Measurements from ENCODE around the gene KLHL1. TPM values are rescaled to one million over a fixed set of nuclear protein-coding genes. Genes with fewer than 3 reads are reported as not detected.

KLHL1 gene
- total and polyA plus RNA-seq, 4 donors: not detected

DNA sequence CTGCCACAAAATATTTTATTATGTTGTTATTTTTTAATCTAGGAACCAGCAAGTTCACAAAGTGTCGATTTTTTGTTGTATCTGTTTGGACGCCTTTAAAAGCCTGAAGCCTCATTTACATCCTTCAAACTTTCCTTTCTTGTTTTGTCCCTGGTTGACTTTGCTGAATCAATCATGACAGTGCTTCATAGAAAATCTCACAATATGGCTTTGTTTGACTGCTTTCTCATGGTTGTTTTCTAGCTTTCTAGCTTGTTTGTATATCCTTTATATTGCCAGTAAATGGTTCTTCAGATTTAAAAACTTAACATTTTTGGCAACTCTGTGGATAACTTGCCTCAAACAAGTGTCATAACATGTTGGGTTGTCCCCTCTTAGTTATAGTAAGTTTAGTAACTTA is 84.7 kb downstream of the KLHL1 start (continued):
- no peak for TF ChIP-seq CTCF (IDR thresholded peaks at IDR 0.05; ENCODE audit: low read depth, low read length, missing input control)

GRCh38 chr13:70022646-70023045 is 85.6 kb downstream of the KLHL1 start:
- Histone ChIP-seq H3K36me3 (ENCODE audit: control insufficient read depth in 4 of 4, insufficient read depth in 3 of 4, low read depth in 1 of 4, low read length in 3 of 4) (no peaks in the 10 kb centered on the region), H3K4me3 (ENCODE audit: low read depth in 1 of 3, low read length in 3 of 3) (no peak overlapping the region), H3K9ac (ENCODE audit: low read depth in 1 of 2, low read length in 2 of 2) (no peak overlapping the region), H3K27ac (ENCODE audit: low read depth in 1 of 2, low read length in 2 of 2) (no peak overlapping the region), H3K4me1 (ENCODE audit: control insufficient read depth in 4 of 4, insufficient read depth in 4 of 4, low read length in 3 of 4) (no peaks in the 10 kb centered on the region), H3K9me3 (ENCODE audit: control insufficient read depth in 4 of 4, low read length in 3 of 4) (no peaks in the 10 kb centered on the region), H3K27me3 (ENCODE audit: control insufficient read depth in 4 of 4, insufficient read depth in 4 of 4, low read length in 3 of 4) (no peaks in the 10 kb centered on the region)
- DNase-seq (ENCODE audit: low spot score): no peak
- WGBS: 79% methylated on average over 3 of the region's 3 CpGs
- TF ChIP-seq ATF3 (IDR thresholded peaks at IDR 0.05) (no peak), FOXA1 (IDR thresholded peaks at IDR 0.05) (no peak), EGR1 (IDR thresholded peaks at IDR 0.05; ENCODE audit: low read depth in 2 of 2) (no peak), MAX (IDR thresholded peaks at IDR 0.05) (no peak), JUND (IDR thresholded peaks at IDR 0.05) (no peak), YY1 (IDR thresholded peaks at IDR 0.05) (no peak), FOXA2 (IDR thresholded peaks at IDR 0.05) (no peak), HNF4A (conservative IDR thresholded peaks at IDR 0.05) (no peak), NR2F2 (IDR thresholded peaks at IDR 0.05) (no peak)
- TF ChIP-seq, protein P1, sequence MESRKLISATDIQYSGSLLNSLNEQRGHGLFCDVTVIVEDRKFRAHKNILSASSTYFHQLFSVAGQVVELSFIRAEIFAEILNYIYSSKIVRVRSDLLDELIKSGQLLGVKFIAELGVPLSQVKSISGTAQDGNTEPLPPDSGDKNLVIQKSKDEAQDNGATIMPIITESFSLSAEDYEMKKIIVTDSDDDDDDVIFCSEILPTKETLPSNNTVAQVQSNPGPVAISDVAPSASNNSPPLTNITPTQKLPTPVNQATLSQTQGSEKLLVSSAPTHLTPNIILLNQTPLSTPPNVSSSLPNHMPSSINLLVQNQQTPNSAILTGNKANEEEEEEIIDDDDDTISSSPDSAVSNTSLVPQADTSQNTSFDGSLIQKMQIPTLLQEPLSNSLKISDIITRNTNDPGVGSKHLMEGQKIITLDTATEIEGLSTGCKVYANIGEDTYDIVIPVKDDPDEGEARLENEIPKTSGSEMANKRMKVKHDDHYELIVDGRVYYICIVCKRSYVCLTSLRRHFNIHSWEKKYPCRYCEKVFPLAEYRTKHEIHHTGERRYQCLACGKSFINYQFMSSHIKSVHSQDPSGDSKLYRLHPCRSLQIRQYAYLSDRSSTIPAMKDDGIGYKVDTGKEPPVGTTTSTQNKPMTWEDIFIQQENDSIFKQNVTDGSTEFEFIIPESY (IDR thresholded peaks at IDR 0.05): no peak

GRCh38 chr13:70016116-70016515 is 92.1 kb downstream of the KLHL1 start:
- WGBS: 67% methylated on average over 3 of the region's 3 CpGs
- Histone ChIP-seq H3K9ac (ENCODE audit: low read depth in 1 of 2, low read length in 2 of 2) (no peak overlapping the region), H3K27ac (ENCODE audit: low read depth in 1 of 2, low read length in 2 of 2) (no peak overlapping the region), H3K36me3 (ENCODE audit: control insufficient read depth in 4 of 4, insufficient read depth in 3 of 4, low read depth in 1 of 4, low read length in 3 of 4) (no peaks in the 10 kb centered on the region), H3K4me3 (ENCODE audit: low read depth in 1 of 3, low read length in 3 of 3) (no peak overlapping the region), H3K9me3 (ENCODE audit: control insufficient read depth in 4 of 4, low read length in 3 of 4) (peaks cover 0 to 11% (median 2%) of the 10 kb centered on the region in 4 donors), H3K27me3 (ENCODE audit: control insufficient read depth in 4 of 4, insufficient read depth in 4 of 4, low read length in 3 of 4) (peaks cover 0 to 5% (median 0%) of the 10 kb centered on the region in 4 donors), H3K4me1 (ENCODE audit: control insufficient read depth in 4 of 4, insufficient read depth in 4 of 4, low read length in 3 of 4) (no peaks in the 10 kb centered on the region)
- TF ChIP-seq SP1 (IDR thresholded peaks at IDR 0.05): no peak
- DNase-seq (ENCODE audit: low spot score): no peak

- no peak overlapping the region for H3K27ac ChIP-seq (ENCODE audit: low read depth in 1 of 2, low read length in 2 of 2)
- H3K27me3 ChIP-seq (ENCODE audit: control insufficient read depth in 4 of 4, insufficient read depth in 4 of 4, low read length in 3 of 4): peaks cover 0 to 5% (median 0%) of the 10 kb centered on the region in 4 donors
- H3K9ac ChIP-seq (ENCODE audit: low read depth in 1 of 2, low read length in 2 of 2): no peak overlapping the region
- H3K4me1 ChIP-seq (ENCODE audit: control insufficient read depth in 4 of 4, insufficient read depth in 4 of 4, low read length in 3 of 4): no peaks in the 10 kb centered on the region
- no peak for DNase-seq (ENCODE audit: low spot score)
- no peaks in the 10 kb centered on the region for H3K36me3 ChIP-seq (ENCODE audit: control insufficient read depth in 4 of 4, insufficient read depth in 3 of 4, low read depth in 1 of 4, low read length in 3 of 4)
- H3K9me3 ChIP-seq (ENCODE audit: control insufficient read depth in 4 of 4, low read length in 3 of 4): peaks cover 0 to 11% (median 2%) of the 10 kb centered on the region in 4 donors
- no peak overlapping the region for H3K4me3 ChIP-seq (ENCODE audit: low read depth in 1 of 3, low read length in 3 of 3)
- TF ChIP-seq RXRA (IDR thresholded peaks at IDR 0.05): no peak
- TF ChIP-seq RAD21 (IDR thresholded peaks at IDR 0.05): no peak
- TF ChIP-seq, protein P2, sequence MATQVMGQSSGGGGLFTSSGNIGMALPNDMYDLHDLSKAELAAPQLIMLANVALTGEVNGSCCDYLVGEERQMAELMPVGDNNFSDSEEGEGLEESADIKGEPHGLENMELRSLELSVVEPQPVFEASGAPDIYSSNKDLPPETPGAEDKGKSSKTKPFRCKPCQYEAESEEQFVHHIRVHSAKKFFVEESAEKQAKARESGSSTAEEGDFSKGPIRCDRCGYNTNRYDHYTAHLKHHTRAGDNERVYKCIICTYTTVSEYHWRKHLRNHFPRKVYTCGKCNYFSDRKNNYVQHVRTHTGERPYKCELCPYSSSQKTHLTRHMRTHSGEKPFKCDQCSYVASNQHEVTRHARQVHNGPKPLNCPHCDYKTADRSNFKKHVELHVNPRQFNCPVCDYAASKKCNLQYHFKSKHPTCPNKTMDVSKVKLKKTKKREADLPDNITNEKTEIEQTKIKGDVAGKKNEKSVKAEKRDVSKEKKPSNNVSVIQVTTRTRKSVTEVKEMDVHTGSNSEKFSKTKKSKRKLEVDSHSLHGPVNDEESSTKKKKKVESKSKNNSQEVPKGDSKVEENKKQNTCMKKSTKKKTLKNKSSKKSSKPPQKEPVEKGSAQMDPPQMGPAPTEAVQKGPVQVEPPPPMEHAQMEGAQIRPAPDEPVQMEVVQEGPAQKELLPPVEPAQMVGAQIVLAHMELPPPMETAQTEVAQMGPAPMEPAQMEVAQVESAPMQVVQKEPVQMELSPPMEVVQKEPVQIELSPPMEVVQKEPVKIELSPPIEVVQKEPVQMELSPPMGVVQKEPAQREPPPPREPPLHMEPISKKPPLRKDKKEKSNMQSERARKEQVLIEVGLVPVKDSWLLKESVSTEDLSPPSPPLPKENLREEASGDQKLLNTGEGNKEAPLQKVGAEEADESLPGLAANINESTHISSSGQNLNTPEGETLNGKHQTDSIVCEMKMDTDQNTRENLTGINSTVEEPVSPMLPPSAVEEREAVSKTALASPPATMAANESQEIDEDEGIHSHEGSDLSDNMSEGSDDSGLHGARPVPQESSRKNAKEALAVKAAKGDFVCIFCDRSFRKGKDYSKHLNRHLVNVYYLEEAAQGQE (IDR thresholded peaks at IDR 0.05): no peak
- TF ChIP-seq, protein P1 (IDR thresholded peaks at IDR 0.05): no peak
- TF ChIP-seq FOXA2 (IDR thresholded peaks at IDR 0.05): no peak
- TF ChIP-seq NR2F2 (IDR thresholded peaks at IDR 0.05): no peak
- TF ChIP-seq TAF1 (conservative IDR thresholded peaks at IDR 0.05): no peak
- no peak for TF ChIP-seq HNF4G (IDR thresholded peaks at IDR 0.05)
- TF ChIP-seq SP1 (IDR thresholded peaks at IDR 0.05): no peak
- TF ChIP-seq FOXA1 (IDR thresholded peaks at IDR 0.05): no peak
- TF ChIP-seq ATF3 (IDR thresholded peaks at IDR 0.05): no peak
These were observed 93.9 kb downstream of the KLHL1 start for GRCh38 chr13:70014337-70014736.

Data from liver (tissue), 9 donors.